Psoas muscle (tissue), 8 donors: ENCODE data around the gene TIPARP. TPM values are rescaled to one million over a fixed set of nuclear protein-coding genes. Genes with fewer than 3 reads are reported as not detected.

Experiments
- ATAC-seq, 4 donors: fragments of 200-7000 bp; cut with Tn5 transposase; one replicate each; pipeline ENCODE4 v1.9.1; 2020; ENCODE audit warnings: moderate library complexity in 3 of 4, mild to moderate bottlenecking in 2 of 4
- DNase-seq, 2 donors: peaks; one replicate each; pipeline ENCODE4 v3.0.0-alpha.2; 2020
- H3K27ac ChIP-seq: fragments of 200-600 bp; one replicate; pipeline ENCODE4 v1.8.0; 2022
- H3K27me3 ChIP-seq, 3 donors: fragments of 200-600 bp in 1 of 3; one replicate each; pipeline versions ENCODE4 v1.6.1 to v1.8.0; 2013 to 2022; ENCODE audit warnings: low read length in 2 of 3, mild to moderate bottlenecking in 2 of 3, moderate library complexity in 1 of 3; ENCODE audit not compliant: insufficient read depth in 3 of 3
- H3K36me3 ChIP-seq, 2 donors: fragments of 200-600 bp in 1 of 2; one replicate each; pipeline versions ENCODE4 v1.6.1 to v1.8.0; 2013 to 2022; ENCODE audit warnings: low read depth in 1 of 2, mild to moderate bottlenecking in 1 of 2, moderate library complexity in 1 of 2; ENCODE audit not compliant: insufficient read depth in 1 of 2
- H3K4me1 ChIP-seq: fragments of 200-600 bp; one replicate; pipeline ENCODE4 v1.8.0; 2022
- H3K4me3 ChIP-seq: fragments of 200-600 bp; one replicate; pipeline ENCODE4 v1.8.0; 2022; ENCODE audit warnings: mild to moderate bottlenecking
- H3K9me3 ChIP-seq: fragments of 200-600 bp; one replicate; pipeline ENCODE4 v1.8.0; 2022
- CTCF ChIP-seq: fragments of 200-600 bp; IDR thresholded peaks from one replicate; pipeline ENCODE4 v1.8.0; 2022; ENCODE audit warnings: antibody characterized with exemption
- WGBS, 3 donors: extraction: QIAGEN DNeasy Blood & Tissue Kit; methylation state at CpG; one replicate each; pipeline versions ENCODE4 v1.1.6 to v1.1.7; 2013; 5-methylcytosine and 5-hydroxymethylcytosine counted together
- intact Hi-C, 2 donors: fragments of 100-400 bp; cut with DNase I; formaldehyde crosslinking; loops; one replicate each; pipeline versions ENCODE4 v1.11.0 to v1.14.2; 2022
- polyA plus RNA-seq, 3 donors: library from polyadenylated mRNA; stranded (reverse); fragments of 200-250 nt; gene quantifications; one replicate each; pipeline ENCODE4 v1.2.3, GENCODE V29; 2013
- total RNA-seq, 4 donors: library from RNA; stranded (reverse); fragmentation: NEBNext Ultra II Directional in 2 of 4; extraction: Animal tissue kit (Norgen Biotek cat#: 25700) in 2 of 4; gene quantifications; one replicate each; pipeline versions ENCODE4 v1.2.1 to v1.2.4, GENCODE V29; 2021 to 2023
- donor health status: healthy with polysubstance abuse.
- donor health status: DM: no; HTN: no; CAD: no; lungs with moderate emphysema.
- donor health status: Bipolar disorder and iron deficiency.
- donor health status: healthy.
- donor health status: DM: yes; HTN: yes; CAD: no.
- donor health status: DM: no; HTN: no; CAD: no.
- donor health status: DM: no; HTN: no; CAD: no.
- donor health status: DM: yes; HTN: yes; CAD: no.

The TIPARP gene
- total and polyA plus RNA-seq, 7 donors: 9.4 to 22.3 (median 15.0) TPM

GRCh38 chr3:156670652-156671051 lies 3.7 kb upstream of the TIPARP start:
- no peaks in the 10 kb centered on the region for H3K27me3 ChIP-seq
- H3K27ac ChIP-seq: no peak overlapping the region
- 69 to 89% (median 73%) methylated on average over 4 of the region's 4 CpGs for WGBS, 3 donors
- intact Hi-C loops: loop anchor here (5.0 to 10.0 kb wide), 4 partner anchors 38 to 464 kb away; partner anchors contain the start of gene SSR3 (in 2 of the 2)
- H3K4me1 ChIP-seq: peaks cover 5% of the 10 kb centered on the region
- H3K9me3 ChIP-seq: no peaks in the 10 kb centered on the region
- ATAC-seq: no peak
- H3K36me3 ChIP-seq: no peaks in the 10 kb centered on the region
- no peak for TF ChIP-seq CTCF
- H3K4me3 ChIP-seq: no peak overlapping the region
- DNase-seq: no peak

GRCh38 chr3:156673732-156674045 lies 701 bp upstream of the TIPARP start:
- Histone ChIP-seq H3K27ac (peak overlapping the region; percentile 96), H3K4me3 (peak overlapping the region; percentile 88), H3K9me3 (no peaks in the 10 kb centered on the region), H3K36me3 (peaks cover 7 to 11% of the 10 kb centered on the region in 2 donors), H3K4me1 (peaks cover 32% of the 10 kb centered on the region), H3K27me3 (no peaks in the 10 kb centered on the region)
- no peak for TF ChIP-seq CTCF
- no peak for DNase-seq
- 4 to 10% (median 5%) methylated on average over 10 of the region's 10 CpGs for WGBS, 3 donors
- intact Hi-C loops: loop anchor here (1.0 to 10.0 kb wide), 6 partner anchors 31 to 461 kb away; partner anchors contain the start of gene SSR3 (in 2 of the 2)
- ATAC-seq: peak in 1 of 4 donors; percentile 1

GRCh38 chr3:156674911-156675829 lies 780 bp downstream of the TIPARP start:
- DNase-seq (peak; percentile 72 to 82), ATAC-seq (peak; percentile 13 to 45 (median 22))
- Histone ChIP-seq H3K27ac (peak overlapping the region; percentile 96), H3K36me3 (peaks cover 8 to 21% of the 10 kb centered on the region in 2 donors), H3K4me3 (peak overlapping the region; percentile 88), H3K4me1 (peaks cover 42% of the 10 kb centered on the region), H3K27me3 (no peaks in the 10 kb centered on the region), H3K9me3 (no peaks in the 10 kb centered on the region)
- intact Hi-C loops: loop anchor here (1.0 to 10.0 kb wide), 8 partner anchors 43 to 467 kb away; partner anchors contain the start of gene SSR3 (in 2 of the 2)
- peak; percentile 24 for TF ChIP-seq CTCF
- 0 to 1% (median 0%) methylated on average over 86 to 93 of the region's 93 CpGs for WGBS, 3 donors

GRCh38 chr3:156675830-156676767 lies 1.7 kb downstream of the TIPARP start:
- H3K27me3 ChIP-seq: no peaks in the 10 kb centered on the region
- TF ChIP-seq CTCF: no peak
- peaks cover 51% of the 10 kb centered on the region for H3K4me1 ChIP-seq
- peak overlapping the region; percentile 96 for H3K27ac ChIP-seq
- 12 to 15% (median 14%) methylated on average over 18 of the region's 18 CpGs for WGBS, 3 donors
- no peaks in the 10 kb centered on the region for H3K9me3 ChIP-seq
- DNase-seq (peak in 1 of 2 donors; percentile 19), ATAC-seq (no peak)
- intact Hi-C loops: loop anchor here (5.0 to 10.0 kb wide), 4 partner anchors 136 to 466 kb away; no protein-coding TSS in a partner anchor
- H3K36me3 ChIP-seq: peaks cover 8 to 21% of the 10 kb centered on the region in 2 donors
- peak overlapping the region; percentile 88 for H3K4me3 ChIP-seq
